ENCODE data around the gene HIP1. TPM values are rescaled to one million over a fixed set of nuclear protein-coding genes. Genes with fewer than 3 reads are reported as not detected.
"Not testable (repeated sequence)": the region's sequence is repeated elsewhere in the genome, so short reads cannot be mapped to it uniquely, and the experiment has no call there.

HIP1 gene
- total RNA-seq, 1 donor, result 21.2 TPM

- no peak overlapping the region for H3K4me3 ChIP-seq (ENCODE audit: low read depth, low read length)
- TF ChIP-seq CTCF (IDR thresholded peaks at IDR 0.05; ENCODE audit: insufficient read depth, low read depth, low read length), result no peak
- no peak for DNase-seq (ENCODE audit: low read depth)
These were observed 43.9 kb downstream of the HIP1 start for GRCh38 chr7:75694638-75695399.

GRCh38 chr7:75693668-75694067 lies 45.1 kb downstream of the HIP1 start:
- H3K4me3 ChIP-seq (ENCODE audit: low read depth, low read length); DNase-seq (ENCODE audit: low read depth): not testable (repeated sequence)

- no peak for DNase-seq (ENCODE audit: low read depth)
- H3K4me3 ChIP-seq (ENCODE audit: low read depth, low read length), result no peak overlapping the region
- no peak for TF ChIP-seq CTCF (IDR thresholded peaks at IDR 0.05; ENCODE audit: insufficient read depth, low read depth, low read length)
These were observed 46.8 kb downstream of the HIP1 start for GRCh38 chr7:75691793-75692543.

- H3K4me3 ChIP-seq (ENCODE audit: low read depth, low read length), result no peak overlapping the region
- DNase-seq (ENCODE audit: low read depth), result no peak
- TF ChIP-seq CTCF (IDR thresholded peaks at IDR 0.05; ENCODE audit: insufficient read depth, low read depth, low read length), result no peak
These were observed 48.6 kb downstream of the HIP1 start for GRCh38 chr7:75690121-75690523.

GRCh38 chr7:75689246-75690099 lies 49.3 kb downstream of the HIP1 start:
- no peak for TF ChIP-seq CTCF (IDR thresholded peaks at IDR 0.05; ENCODE audit: insufficient read depth, low read depth, low read length)
- DNase-seq (ENCODE audit: low read depth), result no peak
- H3K4me3 ChIP-seq (ENCODE audit: low read depth, low read length), result no peak overlapping the region

- H3K4me3 ChIP-seq (ENCODE audit: low read depth, low read length), result no peak overlapping the region
- no peak for TF ChIP-seq CTCF (IDR thresholded peaks at IDR 0.05; ENCODE audit: insufficient read depth, low read depth, low read length)
- no peak for DNase-seq (ENCODE audit: low read depth)
These were observed 50.3 kb downstream of the HIP1 start for GRCh38 chr7:75688200-75689136.

Measured in fibroblast of villous mesenchyme (primary cell).